Fibroblast of peridontal ligament (primary cell): ENCODE data around the gene TARS3.
A peak's percentile ranks its signal among the peaks of the same experiment; 100 is the strongest.

Source experiments
- DNase-seq: peaks from one replicate; pipeline ENCODE4 v3.0.0-alpha.2; 2010; ENCODE audit errors: extremely low read depth

The TARS3 gene

DNA sequence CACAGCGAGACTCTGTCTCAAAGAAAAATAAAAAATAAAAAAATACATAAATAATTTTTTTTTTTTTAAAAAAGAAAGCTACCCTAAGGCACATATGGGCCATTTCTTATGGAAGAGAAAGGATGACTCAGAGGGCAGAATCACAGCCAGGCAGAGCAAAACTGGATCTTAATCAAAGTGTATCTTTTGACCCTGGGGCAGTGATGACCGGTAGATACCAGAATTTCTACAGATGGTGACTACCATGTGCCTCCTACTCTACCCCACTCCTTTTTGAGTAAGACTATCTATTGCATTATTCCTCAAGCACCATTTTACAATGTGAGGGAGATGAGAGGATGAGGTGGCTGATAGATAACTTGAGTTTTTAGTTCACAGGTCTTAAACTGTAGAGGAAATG is 26.0 kb downstream of the TARS3 start:
- DNase-seq = peak; percentile 13

- DNase-seq = no peak
These were observed 26.8 kb downstream of the TARS3 start for GRCh38 chr15:101697488-101697887.

- DNase-seq = no peak
These were observed 27.4 kb downstream of the TARS3 start for GRCh38 chr15:101696829-101697228.

DNA sequence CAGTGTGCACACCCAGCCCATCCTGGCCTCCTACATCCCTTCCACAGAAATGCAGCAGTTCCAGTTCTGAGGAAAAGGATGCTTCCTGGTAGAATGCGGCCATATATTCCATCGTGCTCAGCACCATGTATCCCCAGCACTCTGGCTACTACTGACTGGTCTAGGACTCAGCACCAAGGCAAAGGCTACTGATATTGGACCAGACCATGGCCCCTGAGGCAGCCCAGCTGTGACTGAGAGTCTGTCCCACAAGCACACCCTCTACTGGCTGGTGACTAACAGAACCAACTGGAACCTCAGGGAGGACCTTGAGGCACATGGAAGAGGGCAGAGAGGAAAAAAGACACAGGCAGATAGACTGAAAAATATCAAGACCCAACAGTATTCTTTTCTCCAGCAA is 30.0 kb downstream of the TARS3 start:
- DNase-seq = no peak

- no peak for DNase-seq
These were observed 31.3 kb downstream of the TARS3 start for GRCh38 chr15:101692801-101693598.

DNA sequence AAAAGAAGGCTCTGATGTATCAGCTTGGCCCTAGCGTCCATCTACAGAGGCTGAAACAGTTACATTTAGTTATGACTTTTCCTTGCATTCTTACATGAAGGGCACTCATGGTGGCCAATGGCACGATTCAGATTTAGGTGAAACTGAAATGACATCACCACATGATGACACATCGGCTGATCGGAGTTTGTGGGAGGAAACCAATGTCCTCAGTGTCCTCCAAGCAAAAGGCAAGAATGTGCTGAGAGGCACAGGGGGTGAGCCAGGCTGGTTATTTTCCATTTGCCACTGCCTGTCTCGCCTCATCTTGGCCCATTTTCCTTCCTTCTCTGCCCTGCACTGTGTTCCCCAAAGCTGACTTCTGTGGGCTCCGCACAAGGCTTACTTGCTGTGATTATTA is 34.4 kb downstream of the TARS3 start:
- DNase-seq = no peak

- DNase-seq = peak; percentile 15
These were observed 37.6 kb downstream of the TARS3 start for GRCh38 chr15:101686718-101687117.

GRCh38 chr15:101684877-101685276 is 39.4 kb downstream of the TARS3 start:
- DNase-seq = no peak

DNA sequence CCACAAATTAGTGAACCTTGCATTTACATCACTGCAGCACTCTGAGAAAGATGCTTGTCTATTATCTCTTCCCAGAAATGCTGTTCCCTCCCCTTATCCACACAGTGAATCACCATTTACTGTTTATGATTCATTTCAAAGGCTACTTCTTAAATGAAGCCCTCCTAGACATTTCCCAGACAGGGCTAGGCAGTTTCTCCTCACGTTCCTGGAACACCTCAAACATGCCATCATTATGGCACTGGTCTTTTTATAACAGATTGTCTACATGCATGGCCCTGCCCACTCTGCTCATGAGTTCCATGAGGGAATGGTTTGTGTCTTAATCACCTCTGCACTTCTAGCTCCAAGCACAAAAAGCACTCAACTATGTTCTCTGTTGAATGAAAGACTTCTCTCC is 39.9 kb downstream of the TARS3 start:
- peak; percentile 51 for DNase-seq

DNA sequence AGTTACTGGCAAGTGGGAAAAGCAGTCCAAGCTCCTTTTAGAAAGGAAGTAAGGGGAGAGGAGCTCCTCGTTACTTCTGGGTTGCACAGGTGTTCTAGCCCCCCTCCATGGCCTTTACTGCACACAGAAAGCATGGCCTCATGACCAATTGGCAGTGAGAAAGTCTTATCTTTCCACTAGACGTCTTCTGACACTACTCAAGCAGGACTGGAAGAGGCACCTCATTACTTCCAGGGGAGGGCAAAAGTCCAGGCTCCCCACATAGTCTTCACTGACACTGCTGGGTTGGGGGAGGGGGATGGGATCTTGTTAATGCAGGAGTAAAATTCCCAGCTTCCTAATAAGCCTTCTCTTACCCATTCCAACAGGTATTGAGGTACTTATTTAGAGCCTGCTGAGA is 44.5 kb downstream of the TARS3 start:
- DNase-seq = no peak

DNA sequence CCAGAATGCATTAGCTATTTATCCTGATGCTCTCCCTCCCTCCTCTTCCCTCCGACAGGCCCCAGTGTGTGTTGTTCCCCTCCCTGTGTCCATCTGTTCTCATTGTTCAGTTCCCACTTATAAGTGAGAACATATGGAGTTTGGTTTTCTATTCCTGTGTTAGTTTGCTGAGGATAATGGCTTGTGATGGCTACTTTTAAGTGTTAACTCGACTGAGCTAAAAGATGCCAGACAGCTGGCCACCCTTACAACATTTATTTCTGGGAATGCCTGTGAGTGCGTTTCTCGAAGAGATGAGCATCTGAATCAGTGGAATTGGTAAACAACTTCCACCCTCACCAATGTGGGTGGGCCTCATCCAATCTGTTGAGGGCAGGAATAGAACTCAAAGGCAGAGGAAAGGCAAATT is 47.3 kb downstream of the TARS3 start:
- DNase-seq = peak; percentile 94

GRCh38 chr15:101675796-101676582 is 48.3 kb downstream of the TARS3 start:
- DNase-seq = peak; percentile 71

- peak; percentile 74 for DNase-seq
These were observed 49.3 kb downstream of the TARS3 start for GRCh38 chr15:101675015-101675414.

GRCh38 chr15:101672298-101672697 is 52.0 kb downstream of the TARS3 start:
- no peak for DNase-seq

GRCh38 chr15:101669744-101670143 is 54.5 kb downstream of the TARS3 start:
- no peak for DNase-seq

- no peak for DNase-seq
These were observed 56.4 kb downstream of the TARS3 start for GRCh38 chr15:101667881-101668280.

GRCh38 chr15:101664303-101664913 is 59.9 kb downstream of the TARS3 start:
- no peak for DNase-seq

GRCh38 chr15:101662203-101662602 is 62.1 kb downstream of the TARS3 start:
- DNase-seq = no peak

- no peak for DNase-seq
These were observed 64.3 kb downstream of the TARS3 start for GRCh38 chr15:101660005-101660404.

DNA sequence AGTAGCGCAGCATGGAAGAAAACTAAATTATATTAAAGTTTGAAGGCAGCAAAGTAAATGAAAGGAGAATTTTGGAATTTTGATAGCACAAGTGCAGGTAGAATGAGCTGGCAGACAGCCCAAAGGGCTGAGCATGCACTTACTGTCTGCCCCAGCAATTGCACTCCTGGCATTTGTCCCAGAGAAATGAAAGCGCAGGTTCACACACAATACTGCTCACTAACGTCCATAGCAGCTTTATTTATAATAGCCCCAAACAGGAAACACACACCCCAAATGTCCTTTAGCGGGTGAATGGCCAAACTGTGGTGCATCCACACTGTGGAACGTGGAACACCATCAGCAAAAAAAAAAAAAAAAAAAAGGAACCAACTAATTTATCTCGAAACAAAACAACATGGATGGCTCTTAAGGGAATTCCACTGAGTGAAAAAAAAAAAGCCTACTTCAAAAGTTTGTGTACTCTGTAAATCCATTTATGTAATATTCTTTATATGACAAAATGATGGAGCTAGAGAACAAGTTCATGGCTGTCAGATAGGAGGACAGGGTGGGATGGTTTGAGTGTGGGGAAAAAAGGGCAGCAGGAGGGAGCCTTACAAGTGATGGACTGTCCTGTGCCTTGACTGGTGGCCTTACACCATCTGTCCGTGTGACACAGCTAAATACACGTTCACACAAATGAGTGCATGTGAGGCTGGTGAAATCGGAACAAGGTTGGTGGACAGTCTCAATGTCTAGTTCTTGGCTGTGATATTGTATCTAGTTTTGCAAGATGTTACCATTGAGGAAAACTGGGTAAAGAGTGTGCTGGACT is 66.1 kb downstream of the TARS3 start:
- no peak for DNase-seq

DNA sequence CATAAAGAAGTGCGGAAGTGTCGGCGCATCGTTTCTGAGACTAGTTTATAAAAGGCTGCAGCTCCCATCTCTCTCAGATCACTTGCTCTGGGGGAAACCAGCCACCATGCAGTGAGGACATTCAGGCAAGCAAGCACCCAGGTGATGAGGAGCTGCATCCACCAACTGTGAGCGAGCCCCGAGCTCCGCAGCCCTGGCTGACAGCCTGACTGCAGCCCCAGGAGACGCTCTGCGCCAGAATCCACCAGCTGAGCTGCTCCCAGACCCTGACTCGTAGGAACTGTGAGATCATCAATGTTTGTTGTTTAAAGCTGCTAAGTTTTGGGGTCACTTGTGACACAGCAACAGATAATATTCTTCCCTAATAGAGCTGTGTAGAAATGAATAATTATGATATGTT is 67.1 kb downstream of the TARS3 start:
- DNase-seq = no peak
